Brain pericyte (primary cell): ENCODE measurements around the gene ALKBH2.
"Not testable (repeated sequence)": the region's sequence is repeated elsewhere in the genome, so short reads cannot be mapped to it uniquely, and the experiment has no call there.

Experiments
- DNase-seq: peaks from one replicate; pipeline ENCODE4 v3.0.0-alpha.2; 2012; ENCODE audit warnings: low read depth, low spot score

ALKBH2 gene

GRCh38 chr12:109069307-109070271, 23.7 kb downstream of the ALKBH2 start:
- no peak for DNase-seq

- DNase-seq, result no peak
These were observed 27.4 kb downstream of the ALKBH2 start for GRCh38 chr12:109065853-109066193.

GRCh38 chr12:109065154-109065852, 28.0 kb downstream of the ALKBH2 start:
- DNase-seq, result no peak

- DNase-seq, result no peak
These were observed 29.1 kb downstream of the ALKBH2 start for GRCh38 chr12:109064143-109064542.

- DNase-seq, result no peak
These were observed 34.5 kb downstream of the ALKBH2 start for GRCh38 chr12:109058773-109059172.

GRCh38 chr12:109057376-109057775, 35.9 kb downstream of the ALKBH2 start:
- no peak for DNase-seq

GRCh38 chr12:109056891-109057290, 36.4 kb downstream of the ALKBH2 start:
- DNase-seq, result no peak

- no peak for DNase-seq
These were observed 38.8 kb downstream of the ALKBH2 start for GRCh38 chr12:109054520-109054919.

GRCh38 chr12:109054124-109054513, 39.2 kb downstream of the ALKBH2 start:
- DNase-seq, result not testable (repeated sequence)

- no peak for DNase-seq
These were observed 39.7 kb downstream of the ALKBH2 start for GRCh38 chr12:109053382-109054123.

GRCh38 chr12:109052414-109053323, 40.6 kb downstream of the ALKBH2 start, which contains the start of gene USP30:
USP30 (plus strand) TSS chr12:109052576; CDS start chr12:109052679, 103 bp downstream.
- peak; percentile 47 for DNase-seq

GRCh38 chr12:109052097-109052413, 41.2 kb downstream of the ALKBH2 start:
- DNase-seq, result peak; percentile 2

- not testable (repeated sequence) for DNase-seq
These were observed 43.5 kb downstream of the ALKBH2 start for GRCh38 chr12:109049794-109050193.

GRCh38 chr12:109048706-109049105, 44.6 kb downstream of the ALKBH2 start:
- DNase-seq, result not testable (repeated sequence)

GRCh38 chr12:109047081-109047805, 46.0 kb downstream of the ALKBH2 start:
- DNase-seq, result no peak

GRCh38 chr12:109044241-109044640, 49.0 kb downstream of the ALKBH2 start:
- no peak for DNase-seq
